WI38 (cell line): Measurements from ENCODE around the gene LCLAT1.

ENCODE experiments used
- H3K4me3 ChIP-seq: 2 replicates; pipeline ENCODE4 v1.5.1; 2011; ENCODE audit warnings: low read depth, mild to moderate bottlenecking, control low read depth, low read length
- TF ChIP-seq, protein P1 (sequence below): IDR thresholded peaks from 2 replicates; pipeline ENCODE4 v1.5.1; 2012; ENCODE audit warnings: low read depth, mild to moderate bottlenecking, control low read depth, low read length

The LCLAT1 gene

GRCh38 chr2:30625701-30626100 lies 178.7 kb downstream of the LCLAT1 start:
- TF ChIP-seq, protein P1, sequence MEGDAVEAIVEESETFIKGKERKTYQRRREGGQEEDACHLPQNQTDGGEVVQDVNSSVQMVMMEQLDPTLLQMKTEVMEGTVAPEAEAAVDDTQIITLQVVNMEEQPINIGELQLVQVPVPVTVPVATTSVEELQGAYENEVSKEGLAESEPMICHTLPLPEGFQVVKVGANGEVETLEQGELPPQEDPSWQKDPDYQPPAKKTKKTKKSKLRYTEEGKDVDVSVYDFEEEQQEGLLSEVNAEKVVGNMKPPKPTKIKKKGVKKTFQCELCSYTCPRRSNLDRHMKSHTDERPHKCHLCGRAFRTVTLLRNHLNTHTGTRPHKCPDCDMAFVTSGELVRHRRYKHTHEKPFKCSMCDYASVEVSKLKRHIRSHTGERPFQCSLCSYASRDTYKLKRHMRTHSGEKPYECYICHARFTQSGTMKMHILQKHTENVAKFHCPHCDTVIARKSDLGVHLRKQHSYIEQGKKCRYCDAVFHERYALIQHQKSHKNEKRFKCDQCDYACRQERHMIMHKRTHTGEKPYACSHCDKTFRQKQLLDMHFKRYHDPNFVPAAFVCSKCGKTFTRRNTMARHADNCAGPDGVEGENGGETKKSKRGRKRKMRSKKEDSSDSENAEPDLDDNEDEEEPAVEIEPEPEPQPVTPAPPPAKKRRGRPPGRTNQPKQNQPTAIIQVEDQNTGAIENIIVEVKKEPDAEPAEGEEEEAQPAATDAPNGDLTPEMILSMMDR: no peak
- no peak overlapping the region for H3K4me3 ChIP-seq

GRCh38 chr2:30626397-30626796 lies 179.4 kb downstream of the LCLAT1 start:
- no peak overlapping the region for H3K4me3 ChIP-seq
- TF ChIP-seq, protein P1: no peak

- no peak overlapping the region for H3K4me3 ChIP-seq
- TF ChIP-seq, protein P1: no peak
Measured at GRCh38 chr2:30627151-30627550, 180.1 kb downstream of the LCLAT1 start.

DNA sequence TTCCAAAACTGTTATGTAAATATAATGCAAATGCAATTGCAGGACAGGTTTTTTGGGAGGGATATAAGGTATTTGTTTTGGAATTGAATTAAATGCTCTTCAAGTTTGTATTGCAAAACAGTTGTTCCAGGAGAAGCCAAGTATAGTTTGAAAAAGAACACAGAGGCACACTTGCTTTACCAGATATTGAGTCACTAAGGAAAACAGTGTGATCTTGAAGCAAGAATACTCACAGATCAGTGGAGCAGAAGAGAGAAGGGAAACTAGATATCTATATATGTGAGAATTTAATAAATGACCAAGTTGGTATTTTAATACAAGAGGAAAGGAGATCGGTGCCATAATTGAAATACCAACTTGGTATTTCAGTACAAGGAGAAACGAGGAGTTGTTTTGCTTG lies 181.3 kb downstream of the LCLAT1 start:
- TF ChIP-seq, protein P1: no peak

GRCh38 chr2:30629866-30630265 lies 182.8 kb downstream of the LCLAT1 start:
- TF ChIP-seq, protein P1: no peak
- H3K4me3 ChIP-seq: no peak overlapping the region

More for the DNA sequence above, 181.3 kb downstream of the LCLAT1 start:
- H3K4me3 ChIP-seq: no peak overlapping the region

DNA sequence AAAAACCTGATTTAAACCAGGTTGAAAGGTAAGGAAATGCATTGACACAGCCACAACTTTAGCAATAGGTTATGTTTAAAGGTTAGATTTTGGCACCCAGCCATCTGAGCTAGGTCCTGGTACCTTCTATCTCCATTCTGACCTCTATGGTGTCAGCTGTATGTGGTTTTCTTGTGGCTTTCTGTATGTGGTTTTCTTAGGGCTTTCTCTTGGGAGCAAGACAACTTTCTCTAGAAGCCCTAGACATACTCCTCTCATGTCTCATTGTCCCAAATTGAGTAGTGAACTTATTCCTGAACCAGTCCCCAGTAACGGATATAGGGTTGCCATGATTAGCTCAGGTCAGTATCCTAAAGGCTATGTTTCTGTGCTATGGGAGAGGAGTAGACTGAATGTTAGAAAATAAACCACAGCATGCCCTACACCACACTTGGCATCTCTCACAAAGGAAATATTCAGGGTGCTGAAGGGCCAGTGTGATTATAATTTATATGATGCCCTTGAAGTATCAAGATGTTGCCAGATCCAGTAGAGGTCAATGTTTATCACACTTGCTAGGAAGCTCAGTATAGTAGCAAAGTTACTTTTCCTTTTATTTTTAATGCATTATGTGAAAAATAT lies 184.1 kb downstream of the LCLAT1 start:
- TF ChIP-seq, protein P1: no peak
- no peak overlapping the region for H3K4me3 ChIP-seq

DNA sequence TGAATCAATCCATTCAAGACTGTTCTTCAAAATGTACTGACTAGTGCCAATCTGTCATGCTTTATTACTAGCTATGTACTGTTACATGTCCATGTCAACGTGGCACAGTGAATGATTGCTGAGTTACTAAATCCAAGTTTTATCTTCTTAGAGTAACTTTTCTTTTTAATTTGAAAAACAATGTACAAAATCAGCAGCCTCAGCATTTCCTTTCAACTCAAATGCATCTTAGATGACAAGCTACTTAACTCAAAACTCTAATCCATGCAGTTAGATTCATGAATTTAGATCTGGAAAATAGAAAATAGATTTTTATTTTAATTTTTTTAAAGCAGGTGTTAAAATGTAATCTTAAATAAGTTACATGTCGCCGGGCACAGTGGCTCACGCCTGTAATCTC lies 186.0 kb downstream of the LCLAT1 start:
- TF ChIP-seq, protein P1: no peak
- no peak overlapping the region for H3K4me3 ChIP-seq
